RWPE2 (cell line): ENCODE results near the gene EPHB6.

Experiments
- ATAC-seq: fragments of 200-7000 bp; cut with Tn5 transposase; 3 replicates; pipeline ENCODE4 v1.9.1; 2021; ENCODE audit warnings: low read depth
- DNase-seq: peaks from one replicate; pipeline ENCODE4 v3.0.0-alpha.2; 2020; ENCODE audit warnings: low spot score
- H3K27ac ChIP-seq: fragments of 450-650 bp; 2 replicates; pipeline ENCODE4 v1.5.1; 2017; ENCODE audit warnings: mild to moderate bottlenecking; ENCODE audit not compliant: poor library complexity, severe bottlenecking
- H3K27me3 ChIP-seq: fragments of 250-450 bp; sonication (Bioruptor Pico); 2 replicates; pipeline ENCODE4 v1.5.1; 2021; ENCODE audit warnings: mild to moderate bottlenecking, moderate library complexity; ENCODE audit not compliant: insufficient read depth, poor library complexity, severe bottlenecking
- H3K36me3 ChIP-seq: fragments of 250-450 bp; sonication (Bioruptor Pico); 2 replicates; pipeline ENCODE4 v1.5.1; 2020; ENCODE audit warnings: low read depth, mild to moderate bottlenecking, moderate library complexity
- H3K4me1 ChIP-seq: fragments of 250-450 bp; sonication (Bioruptor Pico); 2 replicates; pipeline ENCODE4 v1.5.1; 2021; ENCODE audit warnings: mild to moderate bottlenecking, moderate library complexity; ENCODE audit not compliant: insufficient read depth, poor library complexity, severe bottlenecking
- H3K4me3 ChIP-seq: fragments of 250-450 bp; sonication (Bioruptor Pico); 2 replicates; pipeline ENCODE4 v1.5.1; 2021; ENCODE audit warnings: mild to moderate bottlenecking, moderate library complexity; ENCODE audit not compliant: severe bottlenecking
- H3K9me3 ChIP-seq: fragments of 250-450 bp; sonication (Bioruptor Pico); 2 replicates; pipeline ENCODE4 v1.5.1; 2021; ENCODE audit warnings: mild to moderate bottlenecking, moderate library complexity; ENCODE audit not compliant: severe bottlenecking
- CTCF ChIP-seq: fragments of 450-650 bp; IDR thresholded peaks from one replicate; pipeline ENCODE4 v1.5.1; 2017; ENCODE audit warnings: mild to moderate bottlenecking, moderate library complexity; ENCODE audit not compliant: poor library complexity, severe bottlenecking

EPHB6 gene

GRCh38 chr7:142901426-142902259 is 46.8 kb downstream of the EPHB6 start:
- no peak overlapping the region for H3K4me3 ChIP-seq
- H3K36me3 ChIP-seq: no peaks in the 10 kb centered on the region
- ATAC-seq (no peak), DNase-seq (no peak)
- H3K4me1 ChIP-seq: no peaks in the 10 kb centered on the region
- H3K27me3 ChIP-seq: no peaks in the 10 kb centered on the region
- no peak overlapping the region for H3K27ac ChIP-seq
- H3K9me3 ChIP-seq: peaks cover 3% of the 10 kb centered on the region
- no peak for TF ChIP-seq CTCF

- H3K9me3 ChIP-seq: peaks cover 5% of the 10 kb centered on the region
Observed at GRCh38 chr7:142904128-142904527, 49.3 kb downstream of the EPHB6 start.

GRCh38 chr7:142905759-142906158 is 50.9 kb downstream of the EPHB6 start:
- Histone ChIP-seq H3K9me3 (peaks cover 5% of the 10 kb centered on the region), H3K36me3 (no peaks in the 10 kb centered on the region), H3K4me3 (no peak overlapping the region), H3K27ac (no peak overlapping the region), H3K27me3 (no peaks in the 10 kb centered on the region), H3K4me1 (no peaks in the 10 kb centered on the region)
- DNase-seq: no peak
- ATAC-seq: no peak
- TF ChIP-seq CTCF: no peak

More at GRCh38 chr7:142904128-142904527, 49.3 kb downstream of the EPHB6 start:
- TF ChIP-seq CTCF: no peak
- Histone ChIP-seq H3K36me3 (no peaks in the 10 kb centered on the region), H3K27me3 (no peaks in the 10 kb centered on the region), H3K27ac (no peak overlapping the region), H3K4me3 (no peak overlapping the region), H3K4me1 (no peaks in the 10 kb centered on the region)
- ATAC-seq (no peak), DNase-seq (no peak)

- Histone ChIP-seq H3K27me3 (no peaks in the 10 kb centered on the region), H3K27ac (no peak overlapping the region), H3K4me1 (no peaks in the 10 kb centered on the region), H3K9me3 (peaks cover 5% of the 10 kb centered on the region), H3K36me3 (no peaks in the 10 kb centered on the region), H3K4me3 (no peak overlapping the region)
- DNase-seq (no peak), ATAC-seq (no peak)
- TF ChIP-seq CTCF: no peak
Observed at GRCh38 chr7:142906643-142907042, 51.8 kb downstream of the EPHB6 start.

- H3K27me3 ChIP-seq: no peaks in the 10 kb centered on the region
- no peak overlapping the region for H3K4me3 ChIP-seq
- H3K9me3 ChIP-seq: peaks cover 5% of the 10 kb centered on the region
- H3K27ac ChIP-seq: no peak overlapping the region
- no peaks in the 10 kb centered on the region for H3K36me3 ChIP-seq
- TF ChIP-seq CTCF: no peak
- DNase-seq: no peak
- no peak for ATAC-seq
- no peaks in the 10 kb centered on the region for H3K4me1 ChIP-seq
Observed at GRCh38 chr7:142908290-142908689, 53.4 kb downstream of the EPHB6 start.
